Fibroblast of skin of left biceps (primary cell): Measurements from ENCODE around the gene RXRG.

Experiments used
- DNase-seq, 2 experiments: peaks; one replicate each; pipeline ENCODE4 v3.0.0-alpha.2; 2013; ENCODE audit warnings: low read depth in 2 of 2

RXRG gene

DNA sequence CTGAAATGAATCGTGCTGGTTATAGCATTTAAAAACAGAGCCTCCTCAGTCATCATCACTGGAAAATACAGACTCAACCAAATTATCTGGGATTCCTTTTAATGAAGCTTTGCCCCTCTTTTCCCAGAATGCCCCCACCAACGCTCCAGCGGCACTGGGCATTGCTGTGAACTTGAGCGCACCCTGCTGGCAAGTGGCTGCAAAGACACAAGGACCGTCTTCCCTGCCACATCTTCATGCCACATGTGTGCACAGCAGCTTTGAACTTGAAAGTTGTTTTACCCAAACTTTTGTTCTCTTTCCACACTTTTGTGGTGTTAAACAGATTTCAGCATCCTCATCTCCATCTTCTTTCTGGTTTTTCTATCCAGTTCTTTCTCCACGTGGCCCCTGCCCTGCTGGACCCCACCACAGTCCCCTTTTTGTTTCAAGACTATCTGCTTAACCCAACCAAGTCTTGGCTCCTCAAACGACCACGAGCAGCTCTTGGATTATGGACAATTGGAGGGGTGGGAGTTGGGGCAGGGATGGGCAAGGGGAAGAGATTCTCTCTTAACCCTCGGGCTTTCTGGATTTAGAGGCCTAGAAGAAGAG is 75.6 kb downstream of the RXRG start:
- DNase-seq = no peak

- DNase-seq = no peak
These were observed 77.4 kb downstream of the RXRG start for GRCh38 chr1:165367375-165367993.

DNA sequence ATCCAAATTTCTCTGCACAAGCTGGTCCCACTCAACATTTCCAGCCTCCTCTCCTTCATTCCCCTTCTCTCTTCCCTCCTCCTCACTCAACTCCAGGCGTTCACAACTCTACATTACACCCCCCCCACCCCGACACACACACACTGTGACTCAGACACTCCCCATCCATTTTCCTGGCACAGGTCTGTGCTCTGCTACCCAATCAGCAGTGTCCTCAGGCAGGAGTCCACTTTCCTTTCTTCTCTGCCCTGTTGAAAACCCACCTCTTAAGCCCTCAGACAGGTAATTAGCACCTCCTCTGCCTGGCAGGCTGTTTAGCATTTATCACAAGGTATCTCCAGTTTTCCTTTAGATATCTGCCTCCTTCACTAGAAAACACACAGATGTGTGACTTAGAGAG is 79.6 kb downstream of the RXRG start:
- no peak for DNase-seq

- DNase-seq = no peak
These were observed 80.3 kb downstream of the RXRG start for GRCh38 chr1:165364568-165365133.

DNA sequence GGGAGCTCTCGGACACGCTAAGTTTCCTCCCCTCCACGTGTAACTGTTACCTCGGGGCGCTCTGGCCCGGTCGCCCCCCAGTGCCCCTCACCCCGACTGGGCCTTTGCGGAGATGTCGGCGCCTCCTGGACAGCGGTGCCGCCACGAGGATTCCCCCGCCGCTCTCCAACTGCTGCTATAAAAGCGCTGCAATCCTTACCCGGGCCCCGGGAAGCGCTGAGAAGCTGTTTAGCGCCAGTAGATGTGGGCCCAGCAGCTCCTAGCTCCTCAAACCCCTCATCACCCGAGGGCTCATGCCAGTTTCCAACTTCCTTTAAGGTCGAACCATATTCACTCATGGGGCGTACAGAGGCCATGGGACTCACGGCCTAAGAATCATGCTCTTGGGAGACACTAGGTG is 88.0 kb downstream of the RXRG start:
- DNase-seq = no peak

DNA sequence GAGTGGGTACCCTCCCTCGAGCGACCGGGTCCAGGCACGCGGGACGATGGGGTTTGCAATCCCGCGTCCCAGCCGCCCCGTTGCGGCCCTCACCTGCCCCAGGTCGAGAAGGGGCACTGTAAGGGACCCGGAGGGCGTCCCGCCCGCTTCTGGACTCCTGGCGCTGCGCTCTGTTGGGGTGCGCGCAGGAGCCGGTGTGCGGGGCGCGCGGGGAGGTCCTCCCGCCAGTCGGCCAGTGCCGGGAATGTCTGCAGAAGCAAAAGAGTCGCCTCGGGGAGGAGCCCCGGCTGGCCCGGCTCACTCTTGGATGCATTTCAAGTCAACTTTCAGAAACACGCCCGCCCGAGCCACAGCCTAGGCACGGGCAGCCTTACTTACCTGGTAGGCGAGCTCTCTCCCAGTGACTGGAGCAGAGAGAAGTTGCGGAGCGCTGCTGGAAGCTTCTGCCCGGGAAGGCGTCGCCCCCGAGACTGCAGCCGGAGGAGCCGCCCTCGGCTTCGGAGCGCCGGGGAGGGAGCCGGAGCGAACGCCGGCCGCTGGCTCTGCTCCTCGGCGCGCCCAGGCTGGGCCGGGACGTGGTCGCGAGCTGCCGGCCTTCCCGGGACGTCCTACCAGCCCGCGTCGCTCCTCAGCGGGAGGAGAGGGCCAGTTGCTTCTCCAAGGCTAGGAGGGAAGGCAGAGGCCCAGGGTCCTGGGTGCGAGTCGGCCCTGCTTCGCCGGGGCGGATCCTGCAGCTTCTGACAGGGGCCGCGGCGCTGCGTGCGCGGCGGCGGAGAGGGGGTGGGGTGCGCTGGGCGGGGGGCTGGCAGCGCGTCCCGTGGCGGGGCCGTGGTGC is 88.7 kb downstream of the RXRG start, which contains the start of gene LMX1A:
TSS of gene LMX1A (minus strand) at position 739 of the 835 bp plus-strand sequence. CDS start 1,156 bp downstream, outside the sequence.
- no peak for DNase-seq

DNA sequence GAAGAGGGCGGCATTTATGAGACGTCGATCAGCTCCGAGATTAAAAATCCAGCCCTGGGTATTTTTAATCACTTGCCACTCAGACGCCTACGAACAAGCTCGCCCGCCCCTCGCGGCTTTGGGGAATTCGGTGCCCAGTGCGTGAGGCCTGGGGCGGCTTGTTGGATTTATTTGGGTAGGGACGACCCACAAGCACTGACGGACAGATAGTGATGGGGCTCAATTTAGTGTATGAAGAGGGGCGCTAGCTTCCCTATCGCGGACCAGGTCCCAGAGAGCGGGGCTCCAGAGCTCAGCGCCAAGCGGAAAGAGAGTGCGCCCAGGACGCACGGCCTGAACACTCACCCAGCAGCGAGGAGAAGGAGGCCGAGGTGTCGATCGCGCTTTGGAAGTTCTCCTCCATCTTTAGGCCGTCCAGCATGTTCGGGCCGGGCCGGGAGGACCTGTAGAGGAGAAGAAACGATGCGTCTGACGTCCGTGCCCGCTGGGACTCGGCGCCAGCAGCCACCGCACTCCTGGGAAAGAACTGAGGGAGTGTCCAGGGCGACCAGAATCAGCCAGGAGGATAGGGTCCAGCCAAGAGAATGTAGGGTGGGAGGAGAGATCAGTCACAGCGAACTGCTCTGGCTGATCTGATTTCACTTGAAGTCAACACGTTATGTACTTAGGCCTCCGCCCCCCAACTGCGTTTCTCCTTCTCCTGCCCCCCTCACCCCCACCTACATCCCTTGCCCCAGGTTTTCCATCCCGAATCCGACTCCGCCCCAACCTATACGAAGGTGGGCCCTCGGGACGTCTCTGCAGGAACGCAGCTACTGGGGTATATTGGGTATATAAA is 89.6 kb downstream of the RXRG start:
- no peak for DNase-seq

GRCh38 chr1:165354739-165355138 is 90.2 kb downstream of the RXRG start:
- DNase-seq = no peak

- no peak for DNase-seq
These were observed 90.9 kb downstream of the RXRG start for GRCh38 chr1:165353731-165354671.

DNA sequence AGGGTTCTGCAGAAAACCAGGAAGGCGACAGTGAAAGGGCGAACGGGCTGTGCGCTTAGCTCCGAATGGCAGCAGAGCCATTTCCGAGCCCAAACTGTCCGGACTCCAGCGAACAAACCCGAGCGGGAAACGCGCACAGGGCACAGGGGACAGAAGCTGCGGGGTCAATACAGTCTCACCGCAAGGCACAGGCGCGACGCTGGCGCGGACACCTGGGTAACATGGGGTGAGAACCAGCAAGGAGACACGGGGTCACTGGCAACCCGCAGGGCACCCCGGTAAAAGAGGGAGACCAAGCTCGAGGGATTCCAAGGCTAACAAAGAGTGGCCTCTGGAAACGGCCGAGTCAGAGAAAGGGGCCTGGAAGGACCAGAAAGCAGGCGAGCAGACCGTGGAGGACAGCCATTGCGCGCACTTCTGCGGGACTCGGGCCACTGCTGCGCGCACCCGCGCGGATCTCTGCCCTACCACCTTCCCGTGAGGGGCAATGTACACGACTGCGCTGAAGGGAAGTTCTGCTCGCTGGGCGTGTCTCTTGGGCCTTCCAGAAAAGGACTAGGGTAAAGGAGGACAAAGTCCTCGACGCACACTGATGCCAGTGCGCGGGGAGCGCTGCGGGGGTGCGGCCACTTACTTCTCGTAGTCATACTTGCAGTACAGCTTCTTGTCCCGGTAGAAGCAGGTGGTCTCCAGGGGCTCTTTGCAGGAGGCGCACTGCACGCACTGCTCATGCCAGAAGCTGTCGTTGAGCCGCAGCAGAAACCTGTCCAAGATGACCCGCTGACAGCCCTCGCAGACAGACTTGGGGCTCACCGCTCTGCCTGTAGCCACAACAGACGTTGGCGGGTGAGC is 92.3 kb downstream of the RXRG start:
- DNase-seq = no peak

DNA sequence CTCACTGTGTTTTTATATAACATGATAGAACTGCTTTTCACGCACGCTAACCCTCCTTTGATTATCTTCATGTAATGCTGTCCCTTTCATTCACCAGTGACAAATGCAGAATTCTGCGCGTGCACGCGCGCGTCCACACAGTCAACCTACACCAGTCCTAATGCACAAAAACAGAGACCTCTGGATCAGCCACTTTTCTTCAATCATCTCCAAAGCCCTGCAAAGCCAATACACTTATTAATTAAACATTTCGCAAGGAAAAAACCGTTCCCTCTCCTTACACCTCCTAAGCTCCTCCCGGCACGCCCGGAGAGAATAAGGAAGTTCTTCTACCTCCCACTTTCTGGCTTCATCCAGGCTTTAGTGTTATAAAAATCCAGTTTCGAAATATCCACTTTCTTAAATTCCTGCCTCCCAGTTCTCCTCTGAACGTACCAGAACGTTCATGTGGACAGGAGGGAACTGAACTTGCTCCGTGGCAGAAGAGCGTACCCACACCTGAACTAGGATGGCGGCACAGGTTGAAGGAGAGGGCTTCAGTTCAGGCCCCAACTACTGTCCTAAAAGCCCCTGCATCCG is 93.0 kb downstream of the RXRG start:
- DNase-seq = no peak
